PC-3 (cell line): ENCODE results near the gene LMX1A.

ENCODE experiments used
- CTCF ChIP-seq: fragments of 300-600 bp; sonication (generic); conservative IDR thresholded peaks from 2 replicates; pipeline ENCODE4 v1.5.1; 2017; ENCODE audit warnings: antibody characterized with exemption, low read depth, mild to moderate bottlenecking, low read length
- EZH2 ChIP-seq: fragments of 300-600 bp; sonication (generic); IDR thresholded peaks from one replicate; pipeline ENCODE4 v1.6.1; 2017; ENCODE audit warnings: antibody characterized with exemption, mild to moderate bottlenecking, low read length; ENCODE audit not compliant: unreplicated experiment

- TF ChIP-seq CTCF (no peak), EZH2 (peak; percentile 5)
Observed at GRCh38 chr1:165235155-165235776, 121.2 kb downstream of the LMX1A start.
